Neural progenitor cell (in vitro differentiated cells): ENCODE measurements around the gene RERE. TPM values are rescaled to one million over a fixed set of nuclear protein-coding genes. Genes with fewer than 3 reads are reported as not detected.
A peak's percentile ranks its signal among the peaks of the same experiment; 100 is the strongest.

ENCODE experiments used
- DNase-seq: peaks from one replicate; pipeline ENCODE4 v3.0.0-alpha.2; 2016; ENCODE audit warnings: low spot score
- H2AFZ ChIP-seq: fragments of 200-600 bp; sonication (generic); replicated peaks from 2 replicates; pipeline ENCODE4 v1.6.1; 2016; ENCODE audit warnings: antibody characterized with exemption
- H3F3A ChIP-seq: fragments of 200-600 bp; sonication (generic); 2 replicates; pipeline ENCODE4 v1.6.1; 2016; ENCODE audit warnings: antibody characterized with exemption, low read depth
- H3K27ac ChIP-seq: fragments of 200-600 bp; sonication (generic); 2 replicates; pipeline ENCODE4 v1.5.1; 2016; ENCODE audit warnings: mild to moderate bottlenecking
- H3K27me3 ChIP-seq: fragments of 200-600 bp; sonication (generic); 2 replicates; pipeline ENCODE4 v1.6.1; 2016; ENCODE audit warnings: mild to moderate bottlenecking, moderate library complexity
- H3K36me3 ChIP-seq: fragments of 200-600 bp; sonication (generic); 2 replicates; pipeline ENCODE4 v1.5.1; 2016
- H3K4me1 ChIP-seq: fragments of 200-600 bp; sonication (generic); 2 replicates; pipeline ENCODE4 v1.6.1; 2016; ENCODE audit warnings: mixed run types
- H3K4me2 ChIP-seq: fragments of 200-600 bp; sonication (generic); 2 replicates; pipeline ENCODE4 v1.6.1; 2016
- H3K4me3 ChIP-seq: fragments of 200-600 bp; sonication (generic); 2 replicates; pipeline ENCODE4 v1.5.1; 2016
- H3K79me2 ChIP-seq: fragments of 200-600 bp; sonication (generic); 2 replicates; pipeline ENCODE4 v1.6.1; 2016; ENCODE audit warnings: low read depth
- H3K9ac ChIP-seq: fragments of 200-600 bp; sonication (generic); 2 replicates; pipeline ENCODE4 v1.6.1; 2016
- H3K9me3 ChIP-seq: fragments of 200-600 bp; sonication (generic); 2 replicates; pipeline ENCODE4 v1.5.1; 2016; ENCODE audit warnings: low read depth
- H4K20me1 ChIP-seq: fragments of 200-600 bp; sonication (generic); 2 replicates; pipeline ENCODE4 v1.6.1; 2016; ENCODE audit warnings: low read depth
- H3K27ac Mint-ChIP-seq: 3 replicates; pipeline ENCODE4 v1.8.0; 2021; ENCODE audit warnings: mixed read lengths
- H3K27me3 Mint-ChIP-seq: 2 replicates; pipeline ENCODE4 v1.8.0; 2022; ENCODE audit warnings: low read depth, mild to moderate bottlenecking, inconsistent platforms, moderate library complexity, mixed read lengths; ENCODE audit not compliant: insufficient read depth
- H3K36me3 Mint-ChIP-seq: 3 replicates; pipeline ENCODE4 v1.8.0; 2021; ENCODE audit warnings: mixed read lengths
- H3K4me1 Mint-ChIP-seq: 3 replicates; pipeline ENCODE4 v1.8.0; 2021; ENCODE audit warnings: mixed read lengths
- H3K4me3 Mint-ChIP-seq: 3 replicates; pipeline ENCODE4 v1.8.0; 2021; ENCODE audit warnings: mild to moderate bottlenecking, moderate library complexity, mixed read lengths
- H3K9me3 Mint-ChIP-seq: 3 replicates; pipeline ENCODE4 v1.8.0; 2020; ENCODE audit warnings: mixed read lengths
- EZH2 ChIP-seq: fragments of 200-600 bp; sonication (generic); IDR thresholded peaks from 2 replicates; pipeline ENCODE4 v1.6.1; 2017; ENCODE audit warnings: antibody characterized with exemption, mild to moderate bottlenecking, moderate library complexity
- EZH2phosphoT487 ChIP-seq: fragments of 200-600 bp; sonication (generic); IDR thresholded peaks from 2 replicates; pipeline ENCODE4 v1.6.1; 2017; ENCODE audit warnings: antibody characterized with exemption
- total RNA-seq: library from RNA; depleted of rRNA; stranded (reverse); fragments of >200 nt; gene quantifications from 2 replicates; pipeline ENCODE4 v1.2.3, GENCODE V29; 2015; ENCODE audit warnings: low replicate concordance
- TF ChIP-seq, protein P1 (sequence below): fragments of 200-600 bp; sonication (generic); IDR thresholded peaks from 2 replicates; pipeline ENCODE4 v1.5.1; 2017; ENCODE audit warnings: antibody characterized with exemption, mild to moderate bottlenecking

RERE gene
- total RNA-seq, 1 donor from 2014 or later = 29.8 TPM

DNA sequence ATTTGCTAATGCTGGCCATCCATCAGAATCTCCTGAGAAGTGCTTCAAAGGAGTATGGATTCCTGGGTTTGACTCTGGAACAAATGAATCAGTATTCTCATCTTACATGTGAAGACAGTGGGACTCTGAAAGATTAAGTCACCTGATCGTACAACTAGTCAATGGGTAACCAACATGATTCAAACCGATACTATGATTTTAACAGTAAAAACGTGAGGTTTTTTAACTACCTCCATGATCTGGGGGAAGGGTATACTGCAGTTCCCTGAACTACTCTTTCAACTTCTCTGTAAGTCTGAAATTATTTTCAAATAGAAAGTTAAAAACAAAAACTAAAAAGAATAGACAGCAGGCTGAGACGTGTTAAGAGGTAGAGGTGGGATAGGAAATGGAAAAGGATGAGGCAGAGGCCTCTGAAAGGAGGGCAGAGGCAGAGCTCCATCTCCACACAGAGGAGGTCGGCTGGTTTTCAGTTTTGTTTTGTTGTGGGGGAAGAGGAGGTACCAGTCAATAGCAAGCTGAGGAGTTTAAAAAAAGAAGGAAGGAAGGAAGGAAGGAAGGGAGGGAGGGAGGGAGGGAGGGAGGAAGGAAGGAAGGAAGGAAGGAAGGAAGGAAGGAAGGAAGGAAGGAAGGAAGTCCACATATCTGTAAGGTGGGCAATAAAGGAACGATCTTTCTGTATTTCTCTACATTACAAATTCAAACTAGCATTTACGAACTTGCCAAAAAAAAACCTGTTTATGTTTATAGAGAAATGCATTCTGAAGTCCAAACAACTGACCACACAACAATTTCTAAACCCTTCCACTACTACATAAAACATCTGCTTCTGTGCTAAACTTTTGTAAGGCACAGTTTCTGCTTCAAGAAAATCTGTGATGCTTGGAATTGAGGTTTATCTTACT, 213.1 kb downstream of the RERE start:
- Histone ChIP-seq H2AFZ (no peak overlapping the region), H3K4me3 (no peak overlapping the region), H3K4me2 (no peak overlapping the region), H3K27ac (no peak overlapping the region), H3K9ac (no peak overlapping the region), H3K79me2 (peaks cover 83% of the 10 kb centered on the region), H3K9me3 (no peaks in the 10 kb centered on the region), H4K20me1 (peaks cover 59% of the 10 kb centered on the region), H3K36me3 (no peaks in the 10 kb centered on the region), H3K27me3 (no peaks in the 10 kb centered on the region), H3F3A (peaks cover 3% of the 10 kb centered on the region), H3K4me1 (peaks cover 18% of the 10 kb centered on the region)
- no peaks in the 10 kb centered on the region for H3K9me3 Mint-ChIP-seq
- no peak overlapping the region for H3K27ac Mint-ChIP-seq
- peaks cover 7% of the 10 kb centered on the region for H3K36me3 Mint-ChIP-seq
- no peaks in the 10 kb centered on the region for H3K27me3 Mint-ChIP-seq
- H3K4me1 Mint-ChIP-seq = peaks cover 34% of the 10 kb centered on the region
- no peak overlapping the region for H3K4me3 Mint-ChIP-seq
- DNase-seq = no peak
- no peak for TF ChIP-seq EZH2
- no peak for TF ChIP-seq EZH2phosphoT487

DNA sequence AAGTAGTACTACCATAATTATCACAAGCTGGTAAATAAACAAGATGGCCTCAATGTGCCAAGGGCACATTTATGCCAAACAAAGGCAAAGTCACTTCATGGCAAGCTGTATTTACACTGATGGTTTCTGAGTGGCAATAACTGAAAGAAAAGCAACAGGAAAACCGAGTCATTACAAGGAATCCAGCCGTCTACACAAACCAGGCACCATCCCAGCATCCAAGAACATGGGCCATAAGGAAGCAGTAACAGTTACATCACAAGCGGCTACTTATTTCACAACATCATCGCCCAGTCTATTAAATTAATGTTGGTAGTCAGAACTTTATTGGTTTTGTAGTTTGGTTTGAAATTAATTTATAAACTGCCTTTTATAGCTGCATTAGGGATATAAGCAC, 214.2 kb downstream of the RERE start:
- H3K36me3 Mint-ChIP-seq = peaks cover 7% of the 10 kb centered on the region
- Histone ChIP-seq H3K27ac (no peak overlapping the region), H3K79me2 (peaks cover 89% of the 10 kb centered on the region), H3K27me3 (no peaks in the 10 kb centered on the region), H3K9me3 (no peaks in the 10 kb centered on the region), H2AFZ (no peak overlapping the region), H3K4me2 (no peak overlapping the region), H4K20me1 (peaks cover 68% of the 10 kb centered on the region), H3F3A (peaks cover 14% of the 10 kb centered on the region), H3K4me1 (peaks cover 29% of the 10 kb centered on the region), H3K4me3 (no peak overlapping the region), H3K9ac (no peak overlapping the region), H3K36me3 (no peaks in the 10 kb centered on the region)
- H3K27ac Mint-ChIP-seq = peak overlapping the region; percentile 51
- H3K27me3 Mint-ChIP-seq = no peaks in the 10 kb centered on the region
- H3K4me3 Mint-ChIP-seq = no peak overlapping the region
- H3K9me3 Mint-ChIP-seq = no peaks in the 10 kb centered on the region
- peaks cover 45% of the 10 kb centered on the region for H3K4me1 Mint-ChIP-seq
- DNase-seq = no peak
- TF ChIP-seq EZH2 (no peak), EZH2phosphoT487 (no peak)
- TF ChIP-seq, protein P1, sequence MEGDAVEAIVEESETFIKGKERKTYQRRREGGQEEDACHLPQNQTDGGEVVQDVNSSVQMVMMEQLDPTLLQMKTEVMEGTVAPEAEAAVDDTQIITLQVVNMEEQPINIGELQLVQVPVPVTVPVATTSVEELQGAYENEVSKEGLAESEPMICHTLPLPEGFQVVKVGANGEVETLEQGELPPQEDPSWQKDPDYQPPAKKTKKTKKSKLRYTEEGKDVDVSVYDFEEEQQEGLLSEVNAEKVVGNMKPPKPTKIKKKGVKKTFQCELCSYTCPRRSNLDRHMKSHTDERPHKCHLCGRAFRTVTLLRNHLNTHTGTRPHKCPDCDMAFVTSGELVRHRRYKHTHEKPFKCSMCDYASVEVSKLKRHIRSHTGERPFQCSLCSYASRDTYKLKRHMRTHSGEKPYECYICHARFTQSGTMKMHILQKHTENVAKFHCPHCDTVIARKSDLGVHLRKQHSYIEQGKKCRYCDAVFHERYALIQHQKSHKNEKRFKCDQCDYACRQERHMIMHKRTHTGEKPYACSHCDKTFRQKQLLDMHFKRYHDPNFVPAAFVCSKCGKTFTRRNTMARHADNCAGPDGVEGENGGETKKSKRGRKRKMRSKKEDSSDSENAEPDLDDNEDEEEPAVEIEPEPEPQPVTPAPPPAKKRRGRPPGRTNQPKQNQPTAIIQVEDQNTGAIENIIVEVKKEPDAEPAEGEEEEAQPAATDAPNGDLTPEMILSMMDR = no peak

DNA sequence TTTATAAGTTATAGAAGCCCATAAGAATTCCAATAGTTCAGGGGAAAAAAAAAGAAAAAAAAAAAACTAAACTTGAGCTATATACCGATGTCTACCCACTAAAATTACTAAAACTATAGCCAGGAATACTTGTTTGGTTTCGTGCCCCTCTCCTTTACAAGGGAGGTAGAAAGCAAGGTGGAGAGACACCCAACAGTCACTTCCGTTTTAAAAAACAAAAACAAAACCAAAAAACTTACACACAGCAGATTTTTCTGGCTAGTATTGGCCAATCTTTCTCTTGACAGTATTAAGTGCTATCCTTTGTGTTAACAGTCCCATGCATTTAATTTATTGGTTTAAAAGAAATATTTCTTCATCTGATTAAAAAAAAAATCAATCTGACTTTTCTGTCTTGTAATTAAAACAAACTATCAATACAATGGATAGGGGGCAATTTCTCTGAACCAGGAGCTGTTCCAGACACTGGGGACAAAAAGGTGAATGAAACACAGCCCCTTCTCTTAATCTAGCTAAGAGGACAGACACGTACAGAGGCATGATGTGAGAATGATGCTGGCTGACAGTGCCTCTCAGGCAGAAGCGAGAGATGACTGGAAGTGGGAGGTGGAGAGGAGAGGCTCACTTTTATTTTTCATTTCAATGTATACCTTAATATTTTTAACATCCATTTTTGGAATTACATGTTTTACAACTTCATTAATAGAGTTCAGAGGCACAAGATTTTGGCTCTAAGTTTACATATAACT, 214.8 kb downstream of the RERE start:
- H3K9me3 ChIP-seq = no peaks in the 10 kb centered on the region
- Mint-ChIP-seq H3K4me3 (no peak overlapping the region), H3K9me3 (no peaks in the 10 kb centered on the region), H3K27me3 (no peaks in the 10 kb centered on the region), H3K27ac (no peak overlapping the region), H3K36me3 (peaks cover 7% of the 10 kb centered on the region), H3K4me1 (peaks cover 50% of the 10 kb centered on the region)
- H3K4me1 ChIP-seq = peaks cover 30% of the 10 kb centered on the region
- H2AFZ ChIP-seq = no peak overlapping the region
- no peak overlapping the region for H3K4me3 ChIP-seq
- no peaks in the 10 kb centered on the region for H3K36me3 ChIP-seq
- H3K27me3 ChIP-seq = no peaks in the 10 kb centered on the region
- H3F3A ChIP-seq = peaks cover 15% of the 10 kb centered on the region
- H3K4me2 ChIP-seq = no peak overlapping the region
- DNase-seq = no peak
- TF ChIP-seq, protein P1 = no peak
- TF ChIP-seq EZH2 = no peak
- TF ChIP-seq EZH2phosphoT487 = no peak
- H3K27ac ChIP-seq = no peak overlapping the region
- peaks cover 89% of the 10 kb centered on the region for H3K79me2 ChIP-seq
- H4K20me1 ChIP-seq = peaks cover 68% of the 10 kb centered on the region
- no peak overlapping the region for H3K9ac ChIP-seq
